Measurements from ENCODE around the gene MAN1C1.

Gene MAN1C1

GRCh38 chr1:25616095-25616986 is at the start of gene MAN1C1:
MAN1C1 (plus strand) TSS chr1:25616791; CDS start chr1:25617798, 1,007 bp downstream.
- FAIRE-seq: no peak

GRCh38 chr1:25567710-25568089 is 48.9 kb upstream of the MAN1C1 start:
- FAIRE-seq: no peak

- FAIRE-seq: no peak
Observed at GRCh38 chr1:25568090-25568833, 48.3 kb upstream of the MAN1C1 start.

- FAIRE-seq: no peak
Observed at GRCh38 chr1:25568834-25569596, 47.6 kb upstream of the MAN1C1 start.

- no peak for FAIRE-seq
Observed at GRCh38 chr1:25569597-25570396, 46.8 kb upstream of the MAN1C1 start.

- FAIRE-seq: no peak
Observed at GRCh38 chr1:25570798-25571521, 45.6 kb upstream of the MAN1C1 start.

- no peak for FAIRE-seq
Observed at GRCh38 chr1:25571522-25571970, 45.0 kb upstream of the MAN1C1 start.

GRCh38 chr1:25572107-25572506 is 44.5 kb upstream of the MAN1C1 start:
- FAIRE-seq: no peak

GRCh38 chr1:25572708-25573590 is 43.6 kb upstream of the MAN1C1 start:
- FAIRE-seq: no peak

- no peak for FAIRE-seq
Observed at GRCh38 chr1:25573591-25573930, 43.0 kb upstream of the MAN1C1 start.

- FAIRE-seq: no peak
Observed at GRCh38 chr1:25573961-25574360, 42.6 kb upstream of the MAN1C1 start.

GRCh38 chr1:25575191-25575590 is 41.4 kb upstream of the MAN1C1 start:
- no peak for FAIRE-seq

GRCh38 chr1:25576459-25577133 is 40.0 kb upstream of the MAN1C1 start:
- no peak for FAIRE-seq

- FAIRE-seq: no peak
Observed at GRCh38 chr1:25577134-25577920, 39.3 kb upstream of the MAN1C1 start.

GRCh38 chr1:25579292-25580252 is 37.0 kb upstream of the MAN1C1 start:
- no peak for FAIRE-seq

- FAIRE-seq: no peak
Observed at GRCh38 chr1:25580927-25581326, 35.7 kb upstream of the MAN1C1 start.

- no peak for FAIRE-seq
Observed at GRCh38 chr1:25581764-25582163, 34.8 kb upstream of the MAN1C1 start.
